ENCODE data around the gene CCDC24.

CCDC24 gene

DNA sequence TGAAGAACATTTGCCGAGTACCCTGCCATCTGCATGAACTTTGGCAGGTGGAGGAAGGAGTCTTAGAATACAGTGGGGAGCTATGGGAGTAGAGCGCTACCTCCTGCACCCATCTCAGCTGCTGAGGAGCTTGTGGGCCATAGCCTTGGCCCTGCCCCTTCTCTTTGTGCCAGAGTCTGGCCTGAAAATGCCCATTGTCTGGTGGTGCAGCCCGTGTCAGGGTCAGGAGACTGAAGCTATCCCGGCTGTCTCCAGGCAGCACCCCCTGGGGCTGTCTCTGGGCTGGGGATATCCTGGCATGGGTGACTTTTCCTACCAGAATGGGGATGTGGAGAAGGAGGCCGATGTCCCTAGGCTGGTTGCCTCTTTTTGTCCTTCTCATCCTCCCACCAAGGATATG lies 37.4 kb upstream of the CCDC24 start:
- no peak for TF ChIP-seq POLR2A (IDR thresholded peaks at IDR 0.05; ENCODE audit: low read length)
- DNase-seq = no peak

DNA sequence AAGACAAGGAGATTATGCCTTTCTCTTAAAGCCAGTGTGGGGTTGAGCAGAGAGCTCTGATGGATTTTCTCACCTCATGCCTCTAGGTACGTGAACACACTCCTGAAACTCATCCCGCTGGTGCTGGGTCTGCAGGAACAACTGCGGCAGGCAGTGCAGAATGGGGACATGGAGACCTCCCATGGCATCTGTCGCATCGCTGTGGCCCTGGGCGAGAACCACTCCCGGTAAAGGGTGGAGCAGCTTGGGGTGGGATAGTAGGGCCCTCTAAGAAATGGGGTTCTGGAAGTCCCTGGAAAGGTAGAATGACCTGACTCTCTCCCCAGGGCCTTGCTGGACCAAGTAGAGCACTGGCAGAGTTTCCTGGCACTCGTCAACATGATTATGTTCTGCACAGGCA lies 35.2 kb upstream of the CCDC24 start:
- no peak for TF ChIP-seq GATA1 (IDR thresholded peaks at IDR 0.05; ENCODE audit: low read depth, low read length)
- TF ChIP-seq POLR2A (IDR thresholded peaks at IDR 0.05; ENCODE audit: low read length) = no peak

DNA sequence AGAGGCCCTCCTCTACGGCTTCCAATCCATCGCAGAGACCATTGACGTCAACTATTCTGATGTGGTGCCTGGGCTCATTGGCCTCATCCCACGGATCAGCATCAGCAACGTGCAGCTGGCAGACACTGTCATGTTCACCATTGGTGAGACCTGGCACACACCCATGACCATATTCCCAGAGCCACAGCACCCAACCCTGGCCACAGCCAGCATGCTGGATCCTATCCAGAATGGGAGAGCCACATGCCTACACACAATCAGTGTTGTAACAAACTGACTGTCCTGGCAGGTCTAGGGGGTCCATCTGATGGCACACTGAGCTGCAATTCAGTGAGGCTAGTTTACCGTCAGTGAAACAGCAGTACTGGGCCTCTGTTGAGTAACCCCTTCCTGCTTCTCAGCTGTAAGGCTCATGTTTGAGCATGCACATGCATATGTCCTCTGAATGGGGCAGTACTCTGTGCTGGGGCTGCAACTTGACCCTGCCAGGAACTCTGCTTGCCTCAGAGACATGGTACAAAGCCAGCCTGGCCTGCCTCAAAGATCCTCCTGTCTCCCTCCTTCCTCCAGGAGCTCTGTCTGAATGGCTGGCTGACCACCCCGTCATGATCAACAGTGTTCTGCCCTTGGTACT lies 33.9 kb upstream of the CCDC24 start:
- no peak for TF ChIP-seq POLR2A (IDR thresholded peaks at IDR 0.05; ENCODE audit: low read length)
- no peak for TF ChIP-seq GATA1 (IDR thresholded peaks at IDR 0.05; ENCODE audit: low read depth, low read length)
- no peak for DNase-seq

More for the DNA sequence above, 35.2 kb upstream of the CCDC24 start:
- DNase-seq = no peak

DNA sequence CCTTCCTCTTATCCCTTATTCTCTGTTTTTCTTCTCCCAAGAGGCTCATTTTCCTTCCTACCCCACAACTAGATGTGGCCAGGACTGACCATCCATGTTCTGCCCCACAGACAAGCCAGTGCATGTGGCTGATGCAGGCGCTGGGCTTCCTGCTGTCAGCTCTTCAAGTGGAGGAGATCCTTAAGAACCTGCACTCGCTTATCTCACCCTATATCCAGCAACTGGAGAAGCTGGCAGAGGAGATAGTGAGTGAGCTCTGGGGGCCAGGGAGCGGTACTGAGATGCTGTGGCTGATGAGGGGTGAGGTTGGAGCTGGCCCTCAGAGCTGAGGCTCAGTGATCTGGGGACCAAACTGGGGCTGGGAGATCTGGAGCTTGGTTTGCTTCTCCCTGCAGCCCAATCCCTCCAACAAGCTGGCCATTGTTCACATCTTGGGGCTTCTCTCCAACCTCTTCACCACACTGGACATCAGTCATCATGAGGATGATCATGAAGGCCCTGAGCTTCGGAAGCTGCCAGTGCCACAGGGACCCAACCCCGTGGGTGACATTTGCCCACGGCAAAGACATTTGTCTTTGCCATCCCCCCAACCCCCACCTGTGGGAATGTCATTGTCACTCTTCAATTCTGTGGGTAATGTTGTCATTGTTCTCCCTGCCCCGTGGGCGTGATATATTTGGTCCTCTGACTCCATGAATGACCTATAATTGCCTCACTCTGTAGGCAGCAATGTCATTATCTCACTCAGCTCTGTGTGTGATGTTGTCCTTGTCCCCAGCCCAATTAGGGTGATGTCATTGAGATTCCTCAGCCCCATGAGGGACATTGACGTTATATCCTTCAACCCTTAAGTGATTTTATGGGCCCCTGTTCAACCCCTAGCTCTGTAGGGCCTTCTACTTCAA lies 32.8 kb upstream of the CCDC24 start:
- DNase-seq = peak; percentile 87 to 93
- TF ChIP-seq GATA1 (IDR thresholded peaks at IDR 0.05; ENCODE audit: low read depth, low read length) (peak; percentile 76), POLR2A (IDR thresholded peaks at IDR 0.05; ENCODE audit: low read length) (no peak)

DNA sequence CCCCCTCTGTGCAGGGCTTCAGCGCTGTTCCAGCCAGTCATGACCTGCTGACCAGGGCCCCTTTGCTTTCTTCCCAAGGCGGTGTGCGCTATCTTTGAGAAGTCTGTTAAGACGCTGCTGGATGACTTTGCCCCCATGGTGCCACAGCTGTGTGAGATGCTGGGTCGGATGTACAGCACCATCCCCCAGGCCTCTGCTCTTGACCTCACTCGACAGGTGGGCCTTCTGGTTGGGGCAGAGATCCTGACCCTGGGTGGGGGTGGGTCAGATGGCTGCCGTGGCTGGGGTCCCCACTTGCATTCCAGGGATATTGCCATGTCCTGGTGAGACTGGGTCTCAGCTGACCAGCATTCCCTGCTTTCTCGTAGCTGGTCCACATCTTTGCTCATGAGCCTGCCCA lies 30.6 kb upstream of the CCDC24 start:
- TF ChIP-seq POLR2A (IDR thresholded peaks at IDR 0.05; ENCODE audit: low read length) = no peak
- TF ChIP-seq GATA1 (IDR thresholded peaks at IDR 0.05; ENCODE audit: low read depth, low read length) = no peak
- no peak for DNase-seq

DNA sequence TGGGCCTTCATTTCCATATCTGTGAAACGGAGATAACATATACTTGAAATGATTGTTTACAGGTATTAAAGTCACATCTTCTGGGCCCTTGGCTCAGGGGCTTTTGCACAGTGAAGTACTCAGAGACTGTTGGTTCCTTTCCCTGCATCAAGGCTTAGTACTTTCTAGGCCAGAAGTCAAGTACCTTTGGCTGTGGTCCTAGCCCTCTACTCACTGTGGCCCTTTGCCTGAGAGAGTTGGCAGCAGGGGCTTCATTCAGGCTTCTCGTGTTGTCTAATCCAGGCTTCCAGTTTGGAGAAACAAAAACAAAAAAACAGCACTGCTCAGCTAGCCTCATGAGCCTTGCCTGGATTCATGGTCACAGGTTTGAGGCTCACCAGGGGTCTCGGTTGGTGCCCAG lies 29.7 kb upstream of the CCDC24 start:
- DNase-seq = no peak
- TF ChIP-seq POLR2A (IDR thresholded peaks at IDR 0.05; ENCODE audit: low read length) = no peak
- no peak for TF ChIP-seq GATA1 (IDR thresholded peaks at IDR 0.05; ENCODE audit: low read depth, low read length)

DNA sequence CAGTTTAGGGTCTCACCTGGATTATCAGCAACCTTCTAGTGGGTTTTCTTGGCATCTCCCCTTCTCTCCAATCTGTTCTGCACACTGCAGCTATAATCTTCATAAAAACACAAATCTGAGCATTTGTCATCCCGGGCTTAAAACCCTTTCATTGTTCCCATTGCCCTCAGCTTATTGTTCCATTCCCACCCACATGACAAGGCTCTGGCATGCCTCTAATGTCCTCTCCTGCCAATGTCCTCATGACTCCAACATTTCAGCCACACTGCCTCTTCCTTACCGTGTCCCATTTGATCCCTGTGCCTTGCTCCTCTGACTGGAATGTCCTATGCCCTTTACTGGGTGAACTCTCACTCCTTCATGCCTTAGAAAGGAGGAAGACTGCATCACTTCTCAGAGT lies 29.1 kb upstream of the CCDC24 start:
- no peak for TF ChIP-seq POLR2A (IDR thresholded peaks at IDR 0.05; ENCODE audit: low read length)
- no peak for TF ChIP-seq GATA1 (IDR thresholded peaks at IDR 0.05; ENCODE audit: low read depth, low read length)
- no peak for DNase-seq

DNA sequence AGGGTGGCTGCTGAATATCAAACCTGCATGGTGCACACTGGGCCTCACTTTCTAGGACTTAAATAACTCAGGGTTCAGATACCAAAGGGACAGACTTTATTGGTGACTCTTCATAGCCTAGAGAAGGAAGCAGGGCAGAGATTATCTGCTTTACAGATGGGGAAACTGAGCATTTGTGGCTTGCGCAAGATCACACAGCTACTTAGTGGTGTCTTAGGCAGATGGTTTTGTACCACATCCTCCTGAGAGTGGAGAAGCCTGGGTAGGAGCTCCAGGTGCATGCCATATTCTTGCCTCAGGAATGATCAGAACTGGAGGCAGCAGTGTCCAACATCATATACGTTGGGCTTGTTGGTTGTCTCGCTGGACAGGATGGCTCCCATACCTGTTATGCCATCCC lies 28.4 kb upstream of the CCDC24 start:
- no peak for TF ChIP-seq GATA1 (IDR thresholded peaks at IDR 0.05; ENCODE audit: low read depth, low read length)
- no peak for TF ChIP-seq POLR2A (IDR thresholded peaks at IDR 0.05; ENCODE audit: low read length)
- no peak for DNase-seq

DNA sequence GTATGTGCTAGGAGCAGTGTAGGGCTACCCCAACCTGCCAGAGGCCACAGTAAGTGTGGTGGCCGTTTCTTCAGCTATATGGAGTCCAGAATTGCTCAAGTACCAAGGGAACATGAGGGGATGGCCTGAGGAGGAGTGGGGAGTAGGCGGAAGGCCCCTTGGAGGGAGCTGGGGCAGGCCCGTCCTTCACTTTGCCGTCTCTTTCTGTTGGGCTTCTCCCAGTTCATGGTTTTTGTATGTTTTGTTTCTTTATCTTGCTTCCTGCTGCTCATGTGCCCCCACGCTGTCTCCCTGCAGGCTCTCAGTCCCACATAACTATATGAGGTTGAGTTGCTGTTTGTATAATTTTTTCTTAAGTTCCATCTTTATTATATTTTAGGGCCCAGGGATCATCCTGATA lies 27.5 kb upstream of the CCDC24 start:
- DNase-seq = no peak
- TF ChIP-seq POLR2A (IDR thresholded peaks at IDR 0.05; ENCODE audit: low read length) (no peak), GATA1 (IDR thresholded peaks at IDR 0.05; ENCODE audit: low read depth, low read length) (no peak)

DNA sequence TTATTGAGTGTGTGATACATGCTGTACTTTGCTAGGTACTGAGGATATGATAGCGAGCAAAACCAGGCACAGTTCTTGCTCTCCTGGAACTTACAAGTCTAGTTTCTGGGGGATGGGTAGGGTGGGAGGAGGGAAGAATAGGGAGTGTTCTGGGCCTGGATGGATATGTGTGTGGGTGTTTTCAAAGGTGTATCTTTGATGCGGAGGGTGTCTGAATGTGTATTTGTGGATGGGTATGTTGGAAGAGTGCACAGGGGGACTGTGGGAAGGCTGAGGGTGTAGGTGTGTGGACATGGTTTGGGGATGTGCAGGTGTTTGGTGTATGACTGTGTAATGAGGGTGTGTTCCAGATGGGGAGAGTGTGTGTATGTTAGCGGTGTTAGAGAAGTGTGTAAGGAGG lies 26.1 kb upstream of the CCDC24 start:
- DNase-seq = no peak
- TF ChIP-seq GATA1 (IDR thresholded peaks at IDR 0.05; ENCODE audit: low read depth, low read length) (no peak), POLR2A (IDR thresholded peaks at IDR 0.05; ENCODE audit: low read length) (no peak)

DNA sequence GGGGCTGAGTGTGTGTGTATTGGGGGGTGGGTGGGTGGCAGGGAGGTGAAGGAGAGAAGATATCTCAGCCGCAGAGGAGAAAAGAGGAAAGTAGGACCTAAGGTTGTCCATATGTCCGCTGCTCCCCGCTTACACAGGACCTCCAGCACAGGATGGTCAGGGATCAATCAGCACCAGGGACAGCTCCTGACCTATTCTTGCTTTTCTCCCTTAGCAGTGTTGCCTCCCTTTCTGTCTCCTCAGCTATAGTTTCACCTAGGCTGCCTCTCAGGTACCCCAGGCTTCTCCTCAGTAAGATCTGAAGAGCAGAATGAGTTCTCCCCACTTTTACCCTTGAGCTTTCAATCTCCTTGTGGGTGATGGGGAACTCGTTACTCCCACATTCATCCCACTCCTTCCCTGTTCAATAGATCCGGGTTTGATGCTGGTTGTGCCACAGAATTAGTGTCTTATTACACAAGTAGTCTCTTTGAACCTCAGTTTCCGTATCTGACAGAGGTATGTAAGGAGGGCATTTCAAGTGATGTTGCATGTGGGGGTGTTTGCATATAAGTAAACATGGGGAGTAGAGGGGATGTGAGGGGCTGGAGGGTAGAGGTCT lies 23.0 kb upstream of the CCDC24 start:
- DNase-seq = peak; percentile 48 to 63

DNA sequence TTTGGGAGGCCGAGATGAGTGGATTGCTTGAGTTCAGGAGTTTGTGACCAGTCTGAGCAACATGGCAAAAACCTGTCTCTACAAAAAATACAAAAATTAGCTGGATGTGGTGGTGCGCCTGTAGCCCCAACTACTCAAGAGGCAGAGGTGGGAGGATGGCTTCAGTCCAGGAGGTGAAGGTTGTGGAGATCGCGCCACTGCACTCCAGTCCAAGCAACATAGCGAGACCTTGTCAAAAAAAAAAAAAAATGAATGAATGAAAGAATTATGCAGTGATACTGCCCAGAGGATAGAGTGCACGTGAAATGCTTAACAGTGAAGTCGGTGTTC lies 22.0 kb upstream of the CCDC24 start:
- TF ChIP-seq POLR2A (IDR thresholded peaks at IDR 0.05; ENCODE audit: low read length) (no peak), GATA1 (IDR thresholded peaks at IDR 0.05; ENCODE audit: low read depth, low read length) (no peak)
- no peak for DNase-seq

More for the DNA sequence above, 23.0 kb upstream of the CCDC24 start:
- TF ChIP-seq POLR2A (IDR thresholded peaks at IDR 0.05; ENCODE audit: low read length) = no peak
- TF ChIP-seq GATA1 (IDR thresholded peaks at IDR 0.05; ENCODE audit: low read depth, low read length) = no peak

DNA sequence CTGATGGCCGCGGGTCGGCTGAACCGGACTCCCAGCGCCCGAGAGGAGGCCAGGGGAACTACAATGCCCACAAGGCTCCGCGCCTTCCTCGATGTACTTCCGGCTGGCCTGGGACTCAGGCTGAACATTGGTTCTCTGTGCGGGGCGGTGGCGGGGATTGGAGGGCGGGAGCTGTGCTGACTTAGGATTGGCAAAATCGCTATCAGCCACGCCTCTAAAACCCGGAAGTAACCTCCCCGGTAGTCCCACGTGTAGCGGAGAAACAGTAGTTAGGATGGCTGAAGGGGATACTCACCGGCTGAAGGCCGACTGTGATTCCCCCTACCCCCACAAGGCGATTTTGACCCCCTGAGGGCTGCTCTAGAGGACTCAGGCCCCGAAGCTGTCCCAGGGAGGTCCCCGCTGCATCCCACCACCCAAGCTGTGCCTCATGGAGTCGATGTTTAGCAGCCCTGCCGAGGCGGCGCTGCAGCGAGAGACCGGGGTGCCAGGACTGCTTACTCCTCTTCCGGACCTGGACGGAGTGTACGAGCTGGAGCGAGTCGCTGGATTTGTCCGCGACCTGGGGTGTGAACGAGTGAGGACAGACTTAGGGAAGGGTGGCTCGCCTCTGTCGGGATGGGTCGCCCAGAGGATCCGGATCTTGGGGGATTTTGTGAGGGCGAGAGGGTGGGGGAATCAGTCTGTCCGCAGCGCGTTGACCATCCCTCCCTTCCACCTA lies 21.5 kb upstream of the CCDC24 start, which contains the start of gene DPH2:
Gene DPH2 (plus strand): TSS at position 265 of the 721 bp plus-strand sequence. CDS start 166 bp downstream, at position 431.
- peak; percentile 97 for DNase-seq
- TF ChIP-seq GATA1 (IDR thresholded peaks at IDR 0.05; ENCODE audit: low read depth, low read length) (no peak), POLR2A (IDR thresholded peaks at IDR 0.05; ENCODE audit: low read length) (peak; percentile 47)

DNA sequence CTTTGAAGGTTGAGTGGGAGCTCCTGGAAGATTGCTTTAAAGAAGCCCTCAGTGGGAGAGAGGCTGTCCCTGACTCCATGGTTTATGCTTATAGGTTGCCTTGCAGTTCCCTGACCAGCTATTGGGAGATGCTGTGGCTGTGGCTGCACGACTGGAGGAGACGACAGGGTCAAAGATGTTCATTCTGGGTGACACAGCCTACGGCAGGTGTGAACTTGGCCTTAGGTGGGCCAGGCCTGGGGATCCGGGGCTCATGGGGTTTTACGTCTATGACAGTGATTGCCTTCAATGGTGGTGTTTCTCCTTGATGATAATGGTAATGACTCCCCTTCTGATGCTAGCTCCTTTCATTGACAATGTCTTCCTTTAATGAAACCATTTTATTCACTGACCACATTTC lies 20.9 kb upstream of the CCDC24 start:
- TF ChIP-seq POLR2A (IDR thresholded peaks at IDR 0.05; ENCODE audit: low read length) (no peak), GATA1 (IDR thresholded peaks at IDR 0.05; ENCODE audit: low read depth, low read length) (no peak)
- no peak for DNase-seq
